Caco-2 (cell line): ENCODE data around the gene FAM124A. TPM values are rescaled to one million over a fixed set of nuclear protein-coding genes. Genes with fewer than 3 reads are reported as not detected.

Experiments
- BruUV-seq: library from RNA; stranded (reverse); fragments of 400-500 nt; replicated peaks from 2 replicates; lab custom pipeline; 2021; lab: Mats Ljungman, UMichigan
- CTCF ChIA-PET: fragments of 300-600 bp; sonication (Branson Sonifier 250); formaldehyde crosslinking; loops from one replicate; lab custom pipeline; 2022; ENCODE audit warnings: antibody characterized with exemption; lab: Charles Lee
- POLR2A ChIA-PET: fragments of 300-600 bp; sonication (Branson Sonifier 250); formaldehyde crosslinking; loops from one replicate; lab custom pipeline; 2022; ENCODE audit warnings: antibody characterized with exemption; lab: Charles Lee
- DNase-seq, 2 experiments: peaks; one replicate each; pipeline versions ENCODE4 v3.0.0 to v3.0.0-alpha.2; 2020 to 2022
- H3K27me3 ChIP-seq: replicated peaks from 2 replicates; pipeline ENCODE4 v1.6.0; 2011; ENCODE audit warnings: low read length; ENCODE audit not compliant: control insufficient read depth, insufficient read depth
- H3K36me3 ChIP-seq: 2 replicates; pipeline ENCODE4 v1.5.1; 2011; ENCODE audit warnings: low read length; ENCODE audit not compliant: control insufficient read depth, insufficient read depth
- H3K4me1 ChIP-seq: fragments of 250-450 bp; sonication (Bioruptor Pico); 2 replicates; pipeline ENCODE4 v1.5.1; 2020; ENCODE audit warnings: mild to moderate bottlenecking
- H3K4me3 ChIP-seq: 2 replicates; pipeline ENCODE4 v1.5.1; 2011; ENCODE audit warnings: low read depth, mild to moderate bottlenecking, control low read depth, low read length
- H3K9me3 ChIP-seq: fragments of 250-450 bp; sonication (Bioruptor Pico); 2 replicates; pipeline ENCODE4 v1.5.1; 2020; ENCODE audit warnings: mild to moderate bottlenecking, moderate library complexity
- H3K27ac Mint-ChIP-seq: one replicate; pipeline ENCODE4 v1.8.0; 2022; ENCODE audit warnings: mixed read lengths; ENCODE audit not compliant: unreplicated experiment
- H3K27me3 Mint-ChIP-seq: one replicate; pipeline ENCODE4 v1.8.0; 2022; ENCODE audit warnings: mixed read lengths; ENCODE audit not compliant: insufficient read depth, unreplicated experiment
- H3K36me3 Mint-ChIP-seq: one replicate; pipeline ENCODE4 v1.8.0; 2022; ENCODE audit warnings: mild to moderate bottlenecking, mixed read lengths; ENCODE audit not compliant: insufficient read depth, unreplicated experiment
- H3K4me1 Mint-ChIP-seq: one replicate; pipeline ENCODE4 v1.8.0; 2022; ENCODE audit warnings: low read depth, mixed read lengths; ENCODE audit not compliant: unreplicated experiment
- H3K4me3 Mint-ChIP-seq: one replicate; pipeline ENCODE4 v1.8.0; 2022; ENCODE audit warnings: mild to moderate bottlenecking, moderate library complexity, mixed read lengths; ENCODE audit not compliant: unreplicated experiment
- H3K9me3 Mint-ChIP-seq: one replicate; pipeline ENCODE4 v1.8.0; 2022; ENCODE audit warnings: mixed read lengths; ENCODE audit not compliant: unreplicated experiment
- intact Hi-C: fragments of 100-400 bp; cut with micrococcal nuclease; formaldehyde crosslinking; loops from one replicate; pipeline ENCODE4 v1.10.0; 2022; ENCODE audit not compliant: unreplicated experiment
- total RNA-seq: library from RNA; stranded (reverse); gene quantifications from 2 replicates; pipeline ENCODE4 v1.2.3, GENCODE V29; 2022
- TF ChIP-seq, protein P1 (sequence below), 2 experiments: fragments of 200-600 bp in 1 of 2; IDR thresholded peaks; 1 replicate in 1 of 2; 2 replicates in 1 of 2; pipeline versions ENCODE4 v1.5.1 to v1.8.0; 2011 to 2022; ENCODE audit warnings: antibody characterized with exemption in 1 of 2, control low read depth in 1 of 2, inconsistent platforms in 1 of 2, low read depth in 1 of 2, low read length in 1 of 2, mild to moderate bottlenecking in 1 of 2, moderate library complexity in 1 of 2; ENCODE audit not compliant: insufficient read depth in 1 of 2, severe bottlenecking in 1 of 2, unreplicated experiment in 1 of 2

Gene FAM124A
- total RNA-seq, 1 experiment from 2014 or later: 0.52 TPM

DNA sequence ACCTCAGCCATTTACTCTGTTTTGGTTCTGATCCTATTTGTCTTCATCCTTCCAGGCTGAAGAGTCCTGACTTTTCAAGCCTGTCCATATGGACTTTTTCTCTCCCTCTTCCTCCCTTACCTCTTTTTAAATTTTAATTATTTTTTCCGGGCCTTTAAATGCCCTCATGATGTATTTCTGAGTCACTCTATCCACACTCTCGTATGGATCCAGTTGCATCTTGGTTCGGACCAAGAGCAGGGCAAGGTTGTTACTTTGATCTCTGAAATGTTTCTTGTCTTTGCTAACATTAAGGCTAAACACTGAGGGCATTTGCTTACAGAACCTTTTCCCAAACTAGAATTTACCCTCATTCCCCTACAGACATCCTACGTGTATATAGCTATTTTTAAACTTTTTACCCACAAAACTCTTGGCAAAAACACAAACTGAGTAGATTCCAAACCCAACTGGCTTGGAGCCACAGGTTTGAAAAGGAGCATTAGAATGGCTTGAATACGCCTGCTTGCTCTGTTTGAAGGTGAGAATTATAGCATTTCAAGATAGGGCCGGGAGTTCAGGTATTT, 69.9 kb downstream of the FAM124A start:
- Mint-ChIP-seq H3K9me3 (no peaks in the 10 kb centered on the region), H3K36me3 (peaks cover 4% of the 10 kb centered on the region), H3K4me3 (no peak overlapping the region), H3K27me3 (no peaks in the 10 kb centered on the region), H3K27ac (no peak overlapping the region), H3K4me1 (peaks cover 10% of the 10 kb centered on the region)
- ChIA-PET POLR2A (no interaction called here), CTCF (interaction anchor here (0.8 kb wide), 1 partner anchor 9 kb away, joined by 5 read pairs; no protein-coding TSS in a partner anchor)
- no peaks in the 10 kb centered on the region for H3K9me3 ChIP-seq
- no peaks in the 10 kb centered on the region for H3K4me1 ChIP-seq
- DNase-seq: no peak
- intact Hi-C loops: no loop called here
- no peaks in the 10 kb centered on the region for H3K27me3 ChIP-seq
- no peaks in the 10 kb centered on the region for H3K36me3 ChIP-seq
- TF ChIP-seq, protein P1, sequence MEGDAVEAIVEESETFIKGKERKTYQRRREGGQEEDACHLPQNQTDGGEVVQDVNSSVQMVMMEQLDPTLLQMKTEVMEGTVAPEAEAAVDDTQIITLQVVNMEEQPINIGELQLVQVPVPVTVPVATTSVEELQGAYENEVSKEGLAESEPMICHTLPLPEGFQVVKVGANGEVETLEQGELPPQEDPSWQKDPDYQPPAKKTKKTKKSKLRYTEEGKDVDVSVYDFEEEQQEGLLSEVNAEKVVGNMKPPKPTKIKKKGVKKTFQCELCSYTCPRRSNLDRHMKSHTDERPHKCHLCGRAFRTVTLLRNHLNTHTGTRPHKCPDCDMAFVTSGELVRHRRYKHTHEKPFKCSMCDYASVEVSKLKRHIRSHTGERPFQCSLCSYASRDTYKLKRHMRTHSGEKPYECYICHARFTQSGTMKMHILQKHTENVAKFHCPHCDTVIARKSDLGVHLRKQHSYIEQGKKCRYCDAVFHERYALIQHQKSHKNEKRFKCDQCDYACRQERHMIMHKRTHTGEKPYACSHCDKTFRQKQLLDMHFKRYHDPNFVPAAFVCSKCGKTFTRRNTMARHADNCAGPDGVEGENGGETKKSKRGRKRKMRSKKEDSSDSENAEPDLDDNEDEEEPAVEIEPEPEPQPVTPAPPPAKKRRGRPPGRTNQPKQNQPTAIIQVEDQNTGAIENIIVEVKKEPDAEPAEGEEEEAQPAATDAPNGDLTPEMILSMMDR (IDR thresholded peaks at IDR 0.05; ENCODE audit: insufficient read depth in 1 of 2, low read depth in 1 of 2, low read length in 1 of 2, severe bottlenecking in 1 of 2, unreplicated experiment in 1 of 2): no peak
- BruUV-seq: no TSS peak
- H3K4me3 ChIP-seq: no peak overlapping the region

DNA sequence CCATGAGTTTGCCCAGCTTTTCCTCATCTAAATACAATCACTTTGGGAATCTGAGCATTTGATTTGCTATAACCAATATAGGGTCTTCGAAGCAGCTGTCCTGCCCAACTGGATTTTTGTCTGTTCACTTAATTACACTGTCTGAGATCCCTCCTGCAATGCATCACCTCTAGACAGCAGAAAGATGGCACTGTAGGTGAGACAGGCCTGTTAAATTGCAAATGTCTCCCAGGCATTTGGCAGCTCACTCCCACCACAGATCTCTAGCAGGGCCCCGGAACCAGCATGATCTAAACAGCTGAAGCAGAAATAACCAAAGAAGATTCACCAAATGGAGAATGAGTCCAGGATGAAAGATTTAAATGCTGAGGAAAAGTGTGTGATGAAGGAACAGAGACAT, 75.4 kb downstream of the FAM124A start:
- no peaks in the 10 kb centered on the region for H3K27me3 ChIP-seq
- Mint-ChIP-seq H3K4me3 (no peak overlapping the region), H3K4me1 (no peaks in the 10 kb centered on the region), H3K36me3 (no peaks in the 10 kb centered on the region), H3K27ac (no peak overlapping the region), H3K9me3 (no peaks in the 10 kb centered on the region), H3K27me3 (no peaks in the 10 kb centered on the region)
- no TSS peak for BruUV-seq
- no peak for DNase-seq
- POLR2A ChIA-PET: no interaction called here
- CTCF ChIA-PET: interaction anchor here (1.4 kb wide), 1 partner anchor 11 kb away, joined by 3 read pairs; no protein-coding TSS in a partner anchor
- no peaks in the 10 kb centered on the region for H3K9me3 ChIP-seq
- no peaks in the 10 kb centered on the region for H3K4me1 ChIP-seq
- TF ChIP-seq, protein P1 (IDR thresholded peaks at IDR 0.05; ENCODE audit: insufficient read depth in 1 of 2, low read depth in 1 of 2, low read length in 1 of 2, severe bottlenecking in 1 of 2, unreplicated experiment in 1 of 2): no peak
- intact Hi-C loops: no loop called here
- H3K36me3 ChIP-seq: no peaks in the 10 kb centered on the region
- no peak overlapping the region for H3K4me3 ChIP-seq

DNA sequence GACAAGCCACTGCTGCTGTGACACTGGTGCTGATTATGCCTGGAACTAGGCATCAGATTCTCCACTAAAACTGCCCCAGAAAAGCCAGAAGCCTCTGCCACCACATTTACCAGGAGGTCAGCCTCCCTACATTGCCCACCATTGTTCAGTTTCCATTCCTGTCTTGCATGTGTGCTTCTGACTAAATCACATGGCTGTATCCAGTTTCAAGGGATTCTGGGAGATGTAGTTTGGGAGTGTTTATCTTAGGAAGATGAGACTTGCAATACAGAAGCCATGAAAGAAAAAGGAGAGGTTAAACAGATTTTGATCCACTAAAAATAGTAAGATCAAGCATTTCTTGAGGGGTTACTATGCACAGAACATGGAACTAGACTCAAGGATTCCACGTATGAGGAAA, 76.6 kb downstream of the FAM124A start:
- BruUV-seq: no TSS peak
- no peaks in the 10 kb centered on the region for H3K4me1 Mint-ChIP-seq
- H3K27me3 ChIP-seq: no peaks in the 10 kb centered on the region

More for the DNA sequence above, 76.6 kb downstream of the FAM124A start:
- Histone ChIP-seq H3K9me3 (no peaks in the 10 kb centered on the region), H3K4me3 (no peak overlapping the region), H3K4me1 (no peaks in the 10 kb centered on the region), H3K36me3 (no peaks in the 10 kb centered on the region)
- no peaks in the 10 kb centered on the region for H3K36me3 Mint-ChIP-seq
- H3K27ac Mint-ChIP-seq: no peak overlapping the region
- no peak overlapping the region for H3K4me3 Mint-ChIP-seq
- POLR2A ChIA-PET: no interaction called here
- H3K9me3 Mint-ChIP-seq: no peaks in the 10 kb centered on the region
- DNase-seq: no peak
- CTCF ChIA-PET: interaction anchor here (1.4 kb wide), 1 partner anchor 13 kb away, joined by 3 read pairs; no protein-coding TSS in a partner anchor
- TF ChIP-seq, protein P1 (IDR thresholded peaks at IDR 0.05; ENCODE audit: insufficient read depth in 1 of 2, low read depth in 1 of 2, low read length in 1 of 2, severe bottlenecking in 1 of 2, unreplicated experiment in 1 of 2): no peak
- H3K27me3 Mint-ChIP-seq: no peaks in the 10 kb centered on the region
- intact Hi-C loops: no loop called here
